Islet precursor cell (in vitro differentiated cells): ENCODE data around the gene ZKSCAN5.
A peak's percentile ranks its signal among the peaks of the same experiment; 100 is the strongest.
"Not testable (repeated sequence)": the region's sequence is repeated elsewhere in the genome, so short reads cannot be mapped to it uniquely, and the experiment has no call there.

Experiments used
- DNase-seq: peaks from one replicate; pipeline ENCODE4 v3.0.0-alpha.2; 2018

Gene ZKSCAN5

DNA sequence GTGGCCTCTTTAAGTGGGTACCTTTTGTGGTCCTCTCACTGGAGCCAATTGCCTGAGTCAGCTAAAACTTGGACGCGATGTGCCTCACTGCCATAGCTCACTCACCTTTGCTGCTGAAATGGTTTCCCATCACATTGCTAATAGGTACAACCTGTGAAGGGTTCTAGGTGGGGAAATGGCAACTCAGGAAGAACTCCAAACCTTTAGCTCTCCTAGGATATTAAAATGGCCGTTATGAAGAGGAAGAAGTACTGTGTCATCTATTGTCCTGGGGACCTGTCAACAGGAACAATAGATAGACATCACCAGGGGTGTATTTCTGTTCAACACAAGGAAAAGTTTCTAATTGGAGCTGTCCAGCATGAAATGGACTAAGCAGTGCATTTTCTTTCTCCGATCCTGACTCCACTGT is 52.7 kb downstream of the ZKSCAN5 start:
- no peak for DNase-seq

DNA sequence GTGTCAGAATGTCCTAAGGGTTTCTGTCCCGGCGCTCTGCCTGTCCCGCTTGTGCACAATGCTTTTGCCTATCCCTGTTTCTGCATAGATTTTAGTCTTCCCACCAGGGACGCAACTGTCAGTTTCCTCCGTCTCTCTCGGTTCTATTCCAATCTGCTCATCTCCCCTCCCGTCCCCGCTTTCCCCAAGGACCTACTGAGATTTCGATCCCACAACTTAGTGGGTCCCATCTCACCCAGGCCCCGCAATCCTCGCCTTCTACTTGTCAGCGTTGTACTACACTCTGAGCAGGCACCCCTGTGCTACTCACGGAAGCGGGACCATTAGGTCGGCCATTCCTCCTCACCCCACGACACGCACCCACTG is 53.5 kb downstream of the ZKSCAN5 start:
- DNase-seq: no peak

DNA sequence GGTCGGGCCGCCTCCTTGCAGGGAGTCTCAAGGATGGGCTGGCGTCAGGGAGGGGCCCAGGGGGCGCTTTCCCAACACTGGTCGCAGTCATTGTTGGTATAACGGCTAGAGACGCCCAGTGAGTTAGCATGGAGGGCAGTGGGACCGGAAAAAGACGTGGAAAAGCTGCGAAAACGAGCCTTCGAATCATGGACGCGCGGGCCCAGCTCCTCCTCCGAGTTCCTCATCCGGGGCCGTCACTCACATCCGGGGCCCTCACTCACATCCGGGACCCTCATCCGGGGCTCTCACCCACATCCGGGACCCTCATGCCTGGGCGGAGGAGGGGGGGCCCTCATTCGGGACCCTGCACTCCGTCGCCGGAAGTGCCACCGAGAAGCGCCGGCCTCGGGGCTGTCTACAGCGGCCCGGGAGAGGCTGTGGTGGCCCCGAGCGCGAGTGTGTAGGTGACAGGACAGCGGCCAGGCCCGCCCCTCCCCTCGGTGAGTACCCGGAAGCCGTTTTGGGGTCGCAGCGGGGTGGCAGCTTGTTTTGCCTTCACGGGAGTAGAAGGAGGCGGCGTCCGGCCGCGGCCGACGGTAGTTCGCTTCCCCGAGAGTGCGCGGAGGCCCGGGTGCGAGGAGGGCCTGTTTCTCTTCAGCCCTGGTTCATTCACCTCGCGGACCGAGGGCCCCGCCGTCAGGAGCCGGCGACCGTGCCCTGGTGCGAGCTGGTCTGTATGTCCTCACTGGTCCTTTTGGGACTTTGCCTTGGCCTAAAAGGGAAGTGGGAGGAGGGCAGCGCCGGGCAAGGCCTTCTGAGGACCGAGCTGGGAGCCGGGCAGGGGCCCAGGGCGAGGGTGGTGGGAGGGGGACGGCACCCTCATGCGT is 54.1 kb downstream of the ZKSCAN5 start, which contains the start of gene ZNF655:
ZNF655 (plus strand) TSS at position 337 of the 869 bp plus-strand sequence. CDS start 1,918 bp downstream, outside the sequence.
- DNase-seq: peak; percentile 97

DNA sequence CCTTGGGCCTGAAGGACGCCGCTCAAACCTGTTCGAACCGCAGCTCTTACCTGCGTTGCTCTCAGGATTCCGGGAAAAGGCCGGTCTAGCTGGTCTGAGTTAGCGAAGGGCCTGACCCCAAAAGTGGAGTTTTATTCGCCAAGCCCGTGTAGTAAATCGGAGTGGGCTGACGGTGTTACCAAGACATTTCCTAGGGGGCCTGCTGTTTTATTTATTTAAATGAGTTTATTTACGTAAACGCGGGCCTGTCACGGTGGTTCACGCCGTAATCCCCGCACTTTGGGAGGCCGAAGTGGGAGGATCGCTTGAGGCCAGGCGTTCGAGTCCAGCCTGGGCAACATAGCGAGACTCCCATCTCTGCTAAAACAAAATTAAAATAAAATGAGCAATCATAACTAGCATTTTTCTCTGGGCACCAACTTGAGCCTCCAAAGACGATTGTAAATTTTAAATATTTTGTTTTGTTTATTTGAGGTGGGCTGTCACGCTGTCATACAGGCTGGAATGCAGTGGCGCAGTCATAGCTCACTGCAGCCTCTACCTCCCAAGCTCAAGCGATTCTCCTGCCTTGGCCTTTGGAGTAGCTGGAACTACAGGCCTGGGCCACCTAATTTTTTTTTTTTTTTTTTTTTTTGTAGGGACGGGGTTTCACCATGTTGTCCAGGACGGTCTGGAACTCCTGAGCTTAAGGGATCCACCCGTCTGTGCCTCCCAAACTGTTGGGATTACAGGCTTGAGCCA is 54.9 kb downstream of the ZKSCAN5 start:
- no peak for DNase-seq

DNA sequence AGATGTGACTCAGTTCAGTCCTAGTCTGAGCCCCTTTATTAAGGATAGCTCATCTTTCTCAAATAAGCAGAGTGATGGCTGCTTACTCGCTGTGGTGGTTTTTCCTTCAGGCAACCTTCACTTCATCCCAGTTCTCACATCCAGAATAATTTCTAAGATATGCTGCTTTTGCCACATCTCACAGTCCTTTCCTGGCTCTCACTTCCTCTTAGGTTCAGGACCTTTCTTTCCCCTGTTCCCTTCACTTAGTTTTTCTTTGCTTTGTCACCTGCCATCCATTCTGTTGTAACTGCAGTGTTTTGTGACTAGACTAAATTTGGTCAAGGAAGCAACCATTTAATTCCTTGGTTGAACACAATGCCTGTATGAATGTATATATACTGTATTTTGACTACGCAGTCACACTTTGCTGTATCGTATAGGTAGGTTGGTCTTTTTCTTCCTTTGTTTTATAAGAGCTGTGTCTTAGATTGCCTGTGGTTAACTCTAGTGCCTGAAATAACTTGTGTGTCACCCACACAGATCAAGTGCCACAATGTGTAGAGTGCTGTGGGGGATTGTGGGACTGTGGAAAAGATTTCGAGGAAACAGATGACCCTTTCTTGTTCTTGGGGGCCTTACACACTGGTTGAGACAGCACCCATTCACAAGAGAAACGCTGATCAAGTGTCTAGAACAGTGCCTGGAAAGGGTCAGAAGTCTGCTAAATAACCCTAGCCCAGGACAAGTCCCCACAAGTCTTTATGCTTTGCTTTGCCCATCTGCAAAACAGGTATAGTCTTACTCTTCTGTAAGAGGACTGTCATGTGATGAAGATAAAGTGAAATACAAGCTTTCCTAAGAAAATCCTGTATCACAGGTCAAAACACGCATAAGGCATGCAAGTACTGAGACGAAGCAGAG is 56.6 kb downstream of the ZKSCAN5 start:
- no peak for DNase-seq

DNA sequence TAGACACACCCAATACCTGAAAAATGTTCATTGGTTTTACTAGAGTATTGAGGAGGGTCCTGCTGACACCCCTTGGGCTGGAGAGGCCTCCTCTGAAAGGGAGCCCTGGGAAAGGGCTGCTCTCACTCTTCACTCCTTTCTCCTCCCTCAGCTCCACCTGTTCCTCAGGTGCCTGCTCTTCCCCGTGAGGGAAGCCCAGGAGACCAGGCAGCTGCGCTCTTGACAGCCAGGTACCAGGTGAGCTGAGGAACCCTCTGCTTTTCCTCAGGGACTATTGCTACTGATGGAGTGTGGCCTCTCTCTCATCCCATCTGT is 57.2 kb downstream of the ZKSCAN5 start:
- DNase-seq: no peak

DNA sequence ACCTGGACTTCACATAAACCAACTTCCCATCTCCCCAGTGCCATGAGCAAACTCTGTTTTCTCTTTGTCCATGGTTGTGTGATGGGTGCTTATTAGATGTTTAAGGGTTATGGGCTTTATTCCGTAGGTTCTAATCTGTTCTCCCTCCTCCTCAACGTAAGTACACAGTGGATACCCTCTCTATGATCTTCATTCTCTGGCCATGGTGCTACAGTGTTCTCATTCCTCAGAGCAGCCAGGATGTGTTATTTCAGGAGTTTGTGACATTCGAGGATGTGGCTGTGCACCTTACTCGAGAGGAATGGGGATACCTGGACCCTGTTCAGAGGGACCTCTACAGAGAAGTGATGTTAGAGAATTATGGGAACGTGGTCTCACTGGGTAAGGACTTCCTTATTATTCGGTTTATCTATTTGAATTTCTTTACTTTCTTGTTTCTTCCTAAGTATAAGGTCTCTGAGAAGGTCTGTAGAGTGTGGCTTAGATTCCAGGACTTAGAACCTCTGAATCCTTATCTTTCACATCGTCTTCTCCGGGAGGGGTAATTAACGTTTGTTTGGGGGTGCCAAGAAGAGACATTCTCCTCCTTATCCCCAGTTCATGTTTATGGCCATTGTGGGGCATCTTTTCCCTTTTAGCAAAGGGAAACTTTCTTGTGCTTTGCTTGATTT is 57.8 kb downstream of the ZKSCAN5 start:
- DNase-seq: no peak

DNA sequence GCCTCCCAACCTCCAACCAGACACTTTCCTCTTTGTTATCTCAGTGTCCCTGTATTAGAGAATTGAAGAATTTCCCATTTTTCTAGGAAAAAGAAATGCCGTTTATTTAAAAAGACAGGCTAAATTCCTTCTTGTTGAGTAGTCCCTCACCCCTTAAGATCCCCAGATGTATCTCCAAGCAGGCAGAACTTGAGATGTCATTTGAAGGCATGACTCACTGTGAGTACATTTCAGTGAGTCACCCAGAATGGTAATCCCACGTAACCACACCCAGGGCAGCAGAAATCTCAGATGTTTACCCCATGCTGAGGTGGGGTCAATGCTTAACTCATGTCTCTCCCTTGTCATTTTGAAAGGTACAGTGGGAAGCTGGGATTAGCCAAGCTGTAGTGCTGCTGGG is 58.4 kb downstream of the ZKSCAN5 start:
- DNase-seq: peak; percentile 92

DNA sequence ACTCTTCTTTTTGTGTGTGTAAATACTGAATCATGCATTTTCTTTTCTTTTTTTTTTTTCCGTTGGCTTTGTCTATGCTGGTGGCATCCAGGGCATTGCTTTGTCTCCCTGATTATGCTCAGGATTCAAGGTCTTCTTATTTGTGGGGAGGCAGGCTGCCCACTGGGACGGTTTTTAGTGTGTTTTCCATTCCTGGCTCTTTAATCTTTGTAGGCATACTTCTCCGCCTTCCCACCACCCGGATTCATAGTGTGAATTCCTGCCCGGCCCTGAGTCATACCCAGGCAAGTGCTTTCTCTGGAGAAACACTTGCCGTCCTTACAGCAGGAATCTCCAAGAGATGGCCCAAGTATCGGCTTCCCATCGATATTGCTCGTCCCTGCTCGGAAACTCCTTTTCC is 59.2 kb downstream of the ZKSCAN5 start:
- peak; percentile 63 for DNase-seq

DNA sequence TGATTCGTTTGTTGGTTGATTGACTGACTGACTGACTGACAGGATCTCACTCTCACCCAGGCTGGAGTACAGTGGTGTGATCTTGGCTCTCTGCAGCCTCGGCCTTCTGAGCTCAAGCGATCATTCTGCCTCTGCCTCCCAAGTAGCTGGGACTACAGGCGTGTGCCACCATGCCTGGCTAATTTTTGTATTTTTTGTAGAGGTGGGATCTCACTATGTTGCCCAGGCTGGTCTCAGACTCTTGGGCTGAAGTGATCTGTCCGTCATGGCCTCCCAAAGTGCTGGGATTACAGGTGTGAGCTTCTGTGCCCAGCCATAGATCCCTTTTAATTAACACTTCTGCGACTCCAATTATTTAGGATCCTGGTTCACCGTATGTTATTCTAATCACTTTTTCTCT is 64.3 kb downstream of the ZKSCAN5 start:
- not testable (repeated sequence) for DNase-seq

DNA sequence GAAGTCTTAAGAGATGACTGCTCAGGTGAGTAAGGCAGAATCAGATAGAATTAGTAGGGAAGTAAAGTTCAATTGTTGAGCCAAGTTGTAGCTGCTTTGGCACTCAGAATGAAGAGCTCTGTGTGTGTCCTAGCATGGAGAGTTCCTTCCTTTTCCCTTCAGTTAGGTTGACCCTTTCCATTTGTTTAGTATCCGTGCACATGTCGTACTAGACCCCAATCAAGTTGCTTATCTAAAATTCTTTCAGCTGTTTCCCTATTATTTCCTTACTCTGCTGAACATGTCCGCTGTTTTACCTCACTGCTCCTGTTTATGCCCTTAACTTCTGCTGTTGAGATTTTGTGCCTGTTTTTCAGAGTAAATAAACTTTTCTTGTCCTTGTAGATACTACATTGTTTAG is 67.3 kb downstream of the ZKSCAN5 start:
- DNase-seq: no peak

DNA sequence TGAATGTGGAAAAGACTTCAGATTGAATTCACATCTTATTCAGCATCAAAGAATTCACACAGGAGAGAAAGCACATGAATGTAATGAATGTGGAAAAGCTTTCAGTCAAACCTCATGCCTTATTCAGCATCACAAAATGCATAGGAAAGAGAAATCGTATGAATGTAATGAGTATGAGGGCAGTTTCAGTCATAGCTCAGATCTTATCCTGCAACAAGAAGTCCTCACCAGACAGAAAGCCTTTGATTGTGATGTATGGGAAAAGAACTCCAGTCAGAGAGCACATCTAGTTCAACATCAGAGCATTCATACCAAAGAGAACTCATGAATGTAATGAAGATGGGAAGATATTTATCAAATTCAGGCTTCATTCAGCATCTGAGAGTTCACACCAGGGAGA is 68.8 kb downstream of the ZKSCAN5 start:
- DNase-seq: no peak

DNA sequence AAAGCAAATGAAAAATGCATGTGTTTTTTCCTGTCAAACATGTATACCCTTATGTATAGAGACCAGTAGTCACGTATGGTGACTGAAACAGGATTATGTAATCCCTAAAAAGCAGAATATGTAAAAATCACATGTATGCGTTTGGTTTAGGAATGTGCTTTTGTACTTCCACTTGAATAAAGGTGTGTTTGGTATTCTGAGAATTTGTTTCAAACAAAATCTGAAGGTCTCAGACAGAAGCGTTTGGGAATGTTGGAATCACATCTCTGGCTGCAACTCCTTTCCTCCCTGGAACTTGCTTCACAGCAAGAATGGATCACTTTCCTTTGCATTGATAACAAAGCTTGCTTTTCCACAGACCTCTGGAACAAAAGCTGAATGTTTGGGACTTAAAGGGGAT is 71.8 kb downstream of the ZKSCAN5 start:
- no peak for DNase-seq

DNA sequence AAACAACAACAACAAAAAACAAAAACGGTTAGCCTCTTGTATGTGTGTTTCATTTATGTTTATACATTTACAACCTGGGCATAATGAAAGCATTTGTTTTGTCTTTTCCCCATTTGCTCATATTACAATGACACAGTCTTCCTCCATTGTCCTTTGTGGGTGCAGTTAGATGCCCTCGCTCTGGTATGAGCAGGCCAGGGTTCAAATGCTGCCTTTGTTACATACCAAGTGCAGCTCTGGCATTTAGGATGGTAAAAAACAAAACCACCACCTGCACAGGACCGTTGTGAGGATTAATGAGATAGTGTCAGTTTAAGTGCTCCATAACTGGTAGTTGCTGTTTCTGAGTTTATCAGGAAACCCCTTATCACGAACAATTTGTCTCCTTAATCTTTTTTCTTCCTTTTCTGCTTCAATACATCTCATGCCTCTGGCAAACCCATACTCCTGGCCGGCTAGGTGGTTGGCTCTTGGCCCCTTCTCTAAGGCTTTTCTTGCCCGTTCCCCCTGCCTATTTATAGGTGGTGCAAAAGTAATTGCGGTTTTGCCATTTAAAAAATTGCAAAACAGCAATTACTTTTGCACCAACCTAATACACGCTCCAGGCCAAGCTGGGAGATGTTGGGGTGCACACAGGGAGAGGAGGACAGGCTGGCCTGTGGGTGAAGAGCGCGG is 75.0 kb downstream of the ZKSCAN5 start:
- no peak for DNase-seq

DNA sequence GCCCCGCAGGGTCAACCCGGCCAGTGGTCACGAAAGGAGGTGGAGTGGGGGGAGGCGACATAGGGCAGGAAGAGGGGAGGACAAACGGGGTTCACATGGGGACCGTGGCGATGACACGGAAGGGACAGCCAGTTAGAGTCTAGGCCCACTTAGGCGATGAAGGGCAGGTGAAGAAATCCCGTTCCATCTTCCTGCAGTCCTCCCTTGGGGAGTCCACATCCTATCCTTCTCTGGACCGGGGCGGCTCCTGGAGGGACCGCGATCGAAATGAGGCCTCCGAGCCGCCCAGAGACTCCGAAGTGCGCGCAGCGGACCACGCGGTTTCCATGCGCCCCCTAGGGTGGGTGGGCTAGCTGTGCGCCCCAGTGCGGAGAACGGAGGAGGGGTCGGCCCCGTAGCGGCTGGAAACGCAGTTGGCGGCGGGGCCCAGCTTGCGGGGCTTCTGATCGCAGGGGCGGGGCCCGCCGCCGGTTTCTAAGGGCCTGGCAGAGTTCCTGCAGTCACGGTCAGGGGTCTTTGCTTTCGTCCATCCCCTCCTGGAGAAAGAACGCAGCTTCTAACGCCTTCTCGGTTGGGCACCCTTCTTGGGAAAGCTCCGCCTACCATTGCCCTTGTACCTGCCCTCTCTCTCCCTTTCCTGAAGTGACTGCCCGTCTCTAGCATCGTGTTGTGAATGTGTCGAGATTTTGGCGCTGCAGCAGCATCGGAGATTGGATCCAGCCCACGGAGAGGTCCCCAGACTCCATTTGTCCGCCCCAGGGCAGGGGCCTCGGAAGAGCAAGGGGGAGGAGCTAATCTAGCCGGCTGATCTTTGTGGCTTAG is 75.7 kb downstream of the ZKSCAN5 start:
- DNase-seq: peak; percentile 82

DNA sequence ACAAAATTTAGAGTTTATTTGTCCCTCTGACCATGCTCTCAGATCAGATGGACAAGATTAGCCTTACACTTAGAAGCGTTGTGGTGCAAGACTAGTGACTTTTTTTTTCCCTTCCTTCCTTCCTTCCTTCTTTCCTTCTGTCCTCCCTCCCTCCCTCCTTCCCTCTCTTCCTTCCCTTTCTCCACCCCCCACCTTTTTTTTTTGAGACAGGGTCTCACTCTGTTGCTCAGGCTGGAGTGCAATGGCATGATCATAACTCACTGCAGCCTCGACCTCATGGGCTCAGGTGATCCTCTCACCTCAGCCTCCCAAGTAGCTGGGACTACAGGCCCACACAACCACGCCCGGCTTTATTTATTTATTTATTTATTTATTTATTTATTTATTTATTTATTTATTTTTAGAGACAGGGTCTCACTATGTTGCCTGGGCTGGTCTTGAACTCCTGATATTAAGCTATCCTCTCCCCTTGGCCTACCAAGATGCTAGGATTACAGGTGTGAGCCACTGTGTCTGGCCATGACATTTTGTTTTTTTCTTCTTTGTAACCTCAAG is 76.4 kb downstream of the ZKSCAN5 start:
- not testable (repeated sequence) for DNase-seq
